C4-2B (cell line): ENCODE data around the gene PPIL6.

ENCODE experiments used
- ZFX ChIP-seq: fragments of 450-650 bp; IDR thresholded peaks from 2 replicates; pipeline ENCODE4 v1.6.1; 2017
- TF ChIP-seq, protein P1 (sequence below): fragments of 450-650 bp; conservative IDR thresholded peaks from 2 replicates; pipeline ENCODE4 v1.5.1; 2017; ENCODE audit warnings: mild to moderate bottlenecking

DNA sequence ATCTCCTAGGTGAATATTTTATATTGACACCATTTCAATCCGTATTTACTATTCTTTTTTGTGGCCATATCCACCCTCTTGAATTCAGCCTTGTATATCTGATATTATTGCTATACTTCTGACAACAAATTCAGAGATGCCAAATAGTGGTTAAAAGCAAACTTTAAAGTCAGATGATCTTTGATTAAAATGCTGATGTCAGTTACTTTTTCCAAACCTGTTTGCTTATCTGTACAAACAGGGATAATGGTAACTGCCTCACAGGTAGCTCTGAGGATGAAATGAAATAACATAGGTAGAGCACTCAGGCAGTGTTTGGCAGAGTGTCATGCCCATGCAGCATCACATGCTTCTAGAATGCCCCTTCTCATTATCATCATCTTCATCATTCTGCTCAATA is 19.2 kb downstream of the PPIL6 start:
- TF ChIP-seq, protein P1, sequence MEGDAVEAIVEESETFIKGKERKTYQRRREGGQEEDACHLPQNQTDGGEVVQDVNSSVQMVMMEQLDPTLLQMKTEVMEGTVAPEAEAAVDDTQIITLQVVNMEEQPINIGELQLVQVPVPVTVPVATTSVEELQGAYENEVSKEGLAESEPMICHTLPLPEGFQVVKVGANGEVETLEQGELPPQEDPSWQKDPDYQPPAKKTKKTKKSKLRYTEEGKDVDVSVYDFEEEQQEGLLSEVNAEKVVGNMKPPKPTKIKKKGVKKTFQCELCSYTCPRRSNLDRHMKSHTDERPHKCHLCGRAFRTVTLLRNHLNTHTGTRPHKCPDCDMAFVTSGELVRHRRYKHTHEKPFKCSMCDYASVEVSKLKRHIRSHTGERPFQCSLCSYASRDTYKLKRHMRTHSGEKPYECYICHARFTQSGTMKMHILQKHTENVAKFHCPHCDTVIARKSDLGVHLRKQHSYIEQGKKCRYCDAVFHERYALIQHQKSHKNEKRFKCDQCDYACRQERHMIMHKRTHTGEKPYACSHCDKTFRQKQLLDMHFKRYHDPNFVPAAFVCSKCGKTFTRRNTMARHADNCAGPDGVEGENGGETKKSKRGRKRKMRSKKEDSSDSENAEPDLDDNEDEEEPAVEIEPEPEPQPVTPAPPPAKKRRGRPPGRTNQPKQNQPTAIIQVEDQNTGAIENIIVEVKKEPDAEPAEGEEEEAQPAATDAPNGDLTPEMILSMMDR: no peak
- no peak for TF ChIP-seq ZFX
